M059J (cell line): ENCODE results near the gene COL23A1. TPM values are rescaled to one million over a fixed set of nuclear protein-coding genes. Genes with fewer than 3 reads are reported as not detected.
"Not testable (repeated sequence)": the region's sequence is repeated elsewhere in the genome, so short reads cannot be mapped to it uniquely, and the experiment has no call there.

Experiments used
- DNase-seq: peaks from one replicate; pipeline ENCODE4 v3.0.0-alpha.2; 2012; ENCODE audit warnings: low read depth
- total RNA-seq: library from RNA; depleted of rRNA; stranded (reverse); fragments of >200 nt; shearing (Covaris generic); gene quantifications from 2 replicates; pipeline ENCODE4 v1.2.3, GENCODE V29; 2014

COL23A1 gene
- total RNA-seq, 1 experiment from 2014 or later: not detected

DNA sequence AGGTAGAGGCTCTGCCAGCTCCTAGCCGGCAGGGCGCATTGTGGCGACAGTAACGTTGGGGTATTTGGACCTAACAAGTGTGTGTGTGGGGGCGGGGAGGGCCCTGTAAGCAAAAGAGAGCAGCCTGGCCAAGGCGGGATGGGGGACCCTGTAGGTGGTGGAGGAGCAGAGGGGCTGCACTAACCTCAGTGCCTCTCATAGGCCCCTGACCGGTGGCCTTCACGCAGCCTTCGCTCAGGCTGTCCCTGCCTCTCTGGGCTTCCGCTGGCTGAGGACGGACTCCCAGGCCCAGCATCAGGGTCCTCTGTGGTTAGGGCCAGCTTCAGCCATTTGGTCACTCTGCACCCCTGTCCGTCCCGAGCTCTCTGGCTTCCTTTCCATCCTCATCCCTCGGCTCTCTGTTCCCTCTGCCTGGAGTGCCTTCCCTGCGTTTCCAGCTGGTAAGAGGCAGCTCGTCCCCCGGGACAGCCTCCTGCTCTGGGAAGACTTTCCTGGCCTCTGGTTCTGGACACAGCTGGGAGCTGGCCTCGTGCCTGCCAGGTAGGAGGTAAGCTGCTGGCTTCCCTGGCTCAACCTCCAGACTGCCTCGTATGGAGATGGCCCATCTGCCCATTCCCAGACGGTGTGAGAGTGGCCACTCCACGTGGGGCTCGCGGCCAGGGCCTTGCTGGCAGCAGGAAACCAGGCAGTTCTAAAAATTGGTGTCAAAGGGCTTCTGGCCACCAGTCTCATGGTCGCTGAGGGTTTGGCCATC is 318.3 kb downstream of the COL23A1 start:
- no peak for DNase-seq

DNA sequence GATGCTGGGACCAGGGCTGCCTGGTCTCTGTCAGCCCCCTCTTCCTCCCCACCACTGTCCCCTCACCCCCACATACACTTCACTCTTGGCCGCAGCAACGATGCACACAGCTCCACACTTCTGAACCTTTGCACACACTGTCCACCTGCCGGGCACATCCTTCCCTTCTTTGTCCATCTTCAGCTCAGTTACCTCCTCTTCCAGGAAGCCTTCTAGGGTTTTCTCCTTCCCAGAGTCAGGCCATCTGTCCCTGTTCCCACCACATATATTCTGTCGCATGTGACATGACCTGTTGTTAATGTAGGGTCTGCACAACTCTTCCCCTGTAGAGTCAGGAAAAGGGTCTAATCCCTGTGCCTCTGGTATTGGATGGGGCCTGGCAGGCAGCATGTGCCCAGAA is 319.0 kb downstream of the COL23A1 start:
- no peak for DNase-seq

DNA sequence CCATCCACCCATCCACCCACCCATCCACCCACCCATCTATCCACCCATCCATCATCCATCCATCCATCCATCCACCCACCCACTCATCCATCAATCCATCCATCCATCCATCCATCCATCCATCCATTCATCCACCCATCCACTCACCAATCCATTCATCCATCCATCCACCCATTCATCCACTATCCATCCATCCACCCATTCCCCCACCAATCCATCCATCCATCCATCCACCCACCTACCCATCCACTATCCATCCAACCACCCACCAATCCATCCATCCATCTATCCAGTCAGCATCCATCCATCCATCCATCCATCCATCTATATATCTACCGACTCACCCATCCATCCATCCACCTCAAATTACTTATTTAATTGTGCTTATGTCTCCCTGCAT is 320.7 kb downstream of the COL23A1 start:
- no peak for DNase-seq

DNA sequence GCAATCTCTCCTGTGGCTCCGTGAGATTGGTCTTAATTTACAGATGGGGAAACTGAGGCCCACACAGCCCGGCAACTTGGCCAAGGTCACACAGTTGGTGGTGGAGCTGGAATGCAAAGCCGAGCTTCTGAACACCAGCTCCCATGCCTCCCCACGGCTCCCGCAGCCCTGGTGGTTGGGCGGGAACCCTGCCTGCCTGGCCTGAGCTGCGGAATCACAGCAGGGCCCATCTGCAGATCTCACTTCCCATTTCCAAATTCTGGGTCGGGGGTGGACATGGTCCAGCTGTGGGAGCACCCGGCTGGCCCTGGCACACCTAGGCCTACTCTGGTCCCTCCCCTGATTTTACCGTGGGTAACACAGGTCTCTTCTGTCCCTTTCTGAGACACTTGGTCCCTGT is 322.3 kb downstream of the COL23A1 start:
- DNase-seq: no peak

DNA sequence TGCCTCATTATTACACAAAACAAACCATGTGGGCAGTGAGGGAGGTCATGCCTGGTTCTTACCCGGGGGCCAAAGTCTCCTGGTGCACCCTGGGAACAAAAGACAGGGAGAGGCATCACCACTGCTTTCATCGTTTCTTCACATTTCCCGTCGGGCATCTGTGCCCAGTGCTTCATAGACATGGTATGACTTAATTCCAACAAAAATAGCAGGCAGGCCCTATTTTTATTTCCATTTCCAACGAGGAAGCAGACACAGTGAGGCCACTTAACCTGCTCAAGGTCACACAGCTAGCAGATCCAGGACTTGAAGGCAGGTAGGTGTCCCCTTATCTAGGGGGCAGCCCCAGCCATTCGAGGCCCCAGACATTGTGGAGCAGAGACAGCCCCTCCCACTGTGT is 322.9 kb downstream of the COL23A1 start:
- DNase-seq: no peak

DNA sequence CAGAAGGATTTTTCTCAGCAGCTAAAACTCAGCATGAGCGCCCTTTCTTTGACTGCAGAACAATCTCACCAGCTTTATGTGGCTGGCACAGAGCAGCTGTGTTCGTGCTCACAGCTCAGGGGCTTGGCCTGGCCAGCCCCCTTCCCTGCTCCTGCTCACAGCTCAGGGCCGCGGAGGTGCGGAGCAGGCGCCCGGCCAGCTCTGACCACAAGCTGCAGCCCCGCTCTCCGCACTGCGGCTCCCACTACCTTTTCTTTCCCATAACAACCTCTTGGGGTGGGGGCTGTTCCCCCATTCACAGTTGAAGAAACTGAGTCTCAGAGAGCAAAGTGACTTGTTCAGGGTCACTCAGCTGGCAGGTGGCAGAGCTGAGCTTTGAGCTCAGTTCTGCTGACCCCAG is 323.6 kb downstream of the COL23A1 start:
- no peak for DNase-seq

DNA sequence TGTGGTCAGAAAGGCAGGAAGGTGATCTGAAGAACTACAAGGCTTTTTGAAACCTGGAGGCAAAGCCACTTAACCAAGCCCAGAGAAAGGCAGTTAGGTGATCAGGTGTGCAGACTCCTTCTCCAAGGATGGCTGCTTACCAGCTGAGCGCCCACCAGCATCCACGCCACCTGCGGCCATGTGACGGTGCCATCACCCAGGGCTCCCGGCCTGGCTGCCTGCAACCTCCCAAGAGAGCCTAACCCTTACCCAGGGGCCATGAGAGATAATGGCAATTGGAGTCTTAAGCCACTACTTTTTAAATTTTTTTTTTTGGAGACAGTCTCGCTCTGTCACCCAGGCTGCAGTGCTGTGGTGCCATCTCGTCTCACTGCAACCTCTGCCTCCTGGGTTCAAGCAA is 324.4 kb downstream of the COL23A1 start:
- no peak for DNase-seq

DNA sequence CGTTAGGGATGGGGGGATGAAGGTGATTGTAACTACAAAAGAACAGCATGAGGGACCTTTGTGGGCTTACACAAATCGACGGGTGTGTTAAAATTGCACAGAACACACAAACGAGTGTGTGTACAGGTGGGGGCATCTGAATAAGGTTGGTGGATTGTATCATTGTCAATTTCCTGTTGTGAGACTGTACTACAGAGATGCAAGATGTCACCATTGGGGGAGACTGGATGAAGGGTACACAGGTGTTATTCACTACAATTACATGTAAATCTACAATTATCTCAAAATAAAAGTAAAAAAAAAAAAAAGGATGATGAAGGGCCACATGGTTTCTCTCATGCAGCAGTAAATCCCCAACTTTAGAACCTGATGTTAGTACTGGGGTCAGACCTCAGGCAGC is 326.1 kb downstream of the COL23A1 start:
- no peak for DNase-seq

DNA sequence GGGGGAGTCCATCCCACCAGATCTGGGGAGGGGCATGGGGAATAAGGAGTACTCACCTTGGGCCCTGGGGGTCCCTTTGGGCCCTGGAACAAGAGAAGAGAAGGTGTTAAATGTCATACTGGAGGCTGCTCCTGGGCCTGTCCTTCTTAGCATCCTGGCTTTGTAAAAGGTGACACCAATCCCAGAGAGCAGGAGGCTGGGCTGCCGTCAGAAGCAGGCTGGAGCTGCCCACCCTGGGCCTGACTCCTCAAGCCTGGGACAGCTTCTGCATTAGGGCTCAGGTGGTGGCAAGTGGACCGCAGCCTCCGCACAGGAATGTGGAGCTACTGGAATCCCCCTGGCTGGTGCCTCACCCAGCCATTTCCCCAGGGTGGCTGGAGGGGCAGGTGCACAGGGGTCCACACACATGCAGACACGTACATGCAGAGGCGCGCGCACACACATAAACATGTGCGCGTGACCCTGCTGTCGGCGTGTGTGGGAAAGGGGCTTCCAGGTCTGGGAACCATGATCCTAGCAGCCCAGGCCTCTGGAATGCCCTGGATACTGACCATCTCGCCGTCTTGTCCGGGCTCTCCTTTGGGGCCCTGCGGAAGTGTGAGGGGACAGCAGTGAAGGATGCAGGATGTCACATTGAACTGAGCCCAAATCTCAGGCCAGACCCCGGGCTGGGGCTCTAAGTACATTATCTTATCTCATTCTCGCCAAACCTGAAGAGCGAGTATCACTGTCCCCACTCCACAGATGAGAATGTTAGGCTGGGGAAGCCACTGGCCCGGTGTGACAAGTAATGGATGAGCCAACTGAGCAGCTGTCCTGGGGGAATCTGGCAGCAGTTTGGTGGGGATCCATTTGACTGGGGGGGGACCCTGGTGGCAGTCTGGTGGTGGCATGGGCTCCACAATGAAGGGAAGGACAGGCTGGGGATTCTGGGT is 328.3 kb downstream of the COL23A1 start:
- no peak for DNase-seq

DNA sequence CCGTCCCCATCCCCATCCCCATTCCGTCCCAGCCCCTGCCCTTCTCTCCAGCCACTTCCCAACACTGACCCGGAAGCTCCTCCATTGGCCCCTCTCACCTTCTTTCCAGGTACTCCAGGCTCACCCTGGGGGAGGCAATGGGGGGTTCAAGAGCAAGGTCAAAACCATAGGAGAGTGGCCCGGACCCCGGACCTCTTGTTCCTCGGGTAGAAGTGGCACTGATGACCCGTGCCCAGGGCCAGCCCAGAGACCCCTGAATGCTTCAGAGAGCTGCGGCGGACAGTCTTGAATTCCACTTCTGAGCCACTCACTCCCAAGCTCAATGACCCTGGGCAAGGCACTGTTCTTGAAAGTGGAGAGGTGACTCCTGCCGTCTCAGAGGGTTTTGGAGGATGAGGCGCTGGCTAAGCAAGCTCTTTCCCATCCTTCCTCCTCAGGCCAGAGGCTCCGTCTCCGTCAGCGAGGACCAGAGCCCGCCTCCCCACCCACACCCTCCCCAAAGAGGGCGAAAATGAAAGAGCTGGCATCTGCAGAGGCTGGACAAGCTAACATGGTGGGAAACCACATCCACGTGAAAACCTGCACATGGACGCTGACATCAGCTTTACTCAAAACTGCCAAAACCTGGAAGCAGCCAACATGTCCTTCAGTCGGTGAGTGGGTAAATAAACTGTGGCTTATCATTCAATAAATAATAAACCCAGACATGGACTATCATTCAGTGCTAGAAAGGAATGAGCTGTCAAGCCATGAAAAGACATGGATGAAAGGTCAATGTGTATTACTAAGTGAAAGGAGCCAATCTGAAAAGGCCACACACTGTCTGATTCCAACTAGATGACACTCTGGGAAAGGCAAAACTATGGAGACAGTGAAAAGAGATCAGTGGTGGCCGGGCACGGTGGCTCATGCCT is 330.3 kb downstream of the COL23A1 start:
- peak; percentile 18 for DNase-seq

DNA sequence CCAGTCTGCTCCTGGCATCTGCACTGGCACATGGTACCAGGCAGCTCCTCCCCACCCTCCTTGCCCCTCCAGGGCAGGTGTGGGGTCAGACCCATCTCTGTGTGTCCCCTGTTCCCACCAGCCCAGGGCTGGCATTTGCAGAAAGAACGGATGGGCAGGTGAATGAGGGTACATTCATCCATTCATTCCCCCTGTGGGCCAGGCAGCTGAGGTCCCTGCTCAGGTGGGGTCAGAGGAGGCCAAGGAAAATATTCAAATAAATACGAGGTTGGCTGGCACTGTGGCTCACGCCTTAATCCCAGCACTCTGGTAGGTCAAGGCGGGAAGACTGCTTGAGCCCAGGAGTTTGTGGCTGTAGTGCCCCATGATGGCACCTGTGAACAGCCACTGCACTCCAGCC is 332.5 kb downstream of the COL23A1 start:
- DNase-seq: no peak

DNA sequence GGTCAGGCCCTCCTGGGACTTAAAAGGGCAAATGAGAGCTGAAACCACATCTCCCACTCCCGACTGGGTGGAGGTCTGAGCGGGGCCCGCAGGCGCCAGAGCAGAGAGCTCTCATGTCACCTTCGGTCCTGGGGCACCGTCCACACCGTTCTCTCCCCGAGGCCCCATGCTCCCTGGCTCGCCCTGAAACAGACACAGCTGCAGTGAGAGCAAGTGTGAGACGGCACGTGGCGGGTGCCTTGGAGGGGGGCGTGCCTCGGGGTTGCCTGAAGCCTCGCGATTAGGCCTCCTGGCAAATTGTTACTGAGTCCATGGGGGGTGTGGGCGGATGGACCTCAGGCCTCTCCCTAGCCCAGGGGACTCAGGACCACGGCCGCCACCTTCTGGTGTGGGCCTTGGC is 333.4 kb downstream of the COL23A1 start:
- no peak for DNase-seq

DNA sequence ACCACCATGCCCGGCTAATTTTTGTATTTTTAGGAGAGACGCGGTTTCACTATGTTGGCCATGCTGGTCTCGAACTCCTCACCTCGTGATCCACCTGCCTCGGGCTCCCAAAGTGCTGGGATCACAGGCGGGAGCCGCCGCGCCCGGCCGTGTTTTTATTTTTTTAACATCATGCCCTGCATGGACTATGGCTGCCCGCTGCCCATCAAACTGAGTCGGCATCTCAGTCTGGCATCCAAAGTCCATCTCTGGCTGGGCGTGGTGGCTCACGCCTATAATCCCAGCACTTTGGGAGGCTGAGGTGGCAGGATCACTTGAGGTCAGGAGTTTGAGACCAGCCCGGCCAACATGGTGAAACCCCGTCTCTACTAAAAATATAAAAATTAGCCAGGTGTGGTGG is 336.6 kb downstream of the COL23A1 start:
- not testable (repeated sequence) for DNase-seq

DNA sequence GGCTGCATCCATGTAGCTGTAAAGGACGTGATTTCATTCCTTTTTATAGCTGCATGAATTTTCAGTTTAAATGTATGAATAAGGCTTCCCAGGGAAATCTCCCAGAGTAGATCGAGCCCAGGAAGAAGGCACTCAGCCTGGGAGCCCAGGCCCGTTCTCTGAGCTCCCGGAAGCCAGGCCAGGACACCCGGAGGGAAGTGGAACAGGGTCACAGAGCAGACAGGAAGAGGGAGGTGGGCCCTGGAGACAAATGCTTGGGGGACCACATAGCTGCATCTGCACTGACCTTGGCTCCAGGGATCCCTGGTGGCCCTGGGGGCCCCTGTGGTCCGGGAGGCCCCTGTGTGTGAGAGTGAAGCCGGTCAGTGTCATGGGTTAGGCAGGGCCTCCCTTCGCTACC is 337.9 kb downstream of the COL23A1 start:
- no peak for DNase-seq

DNA sequence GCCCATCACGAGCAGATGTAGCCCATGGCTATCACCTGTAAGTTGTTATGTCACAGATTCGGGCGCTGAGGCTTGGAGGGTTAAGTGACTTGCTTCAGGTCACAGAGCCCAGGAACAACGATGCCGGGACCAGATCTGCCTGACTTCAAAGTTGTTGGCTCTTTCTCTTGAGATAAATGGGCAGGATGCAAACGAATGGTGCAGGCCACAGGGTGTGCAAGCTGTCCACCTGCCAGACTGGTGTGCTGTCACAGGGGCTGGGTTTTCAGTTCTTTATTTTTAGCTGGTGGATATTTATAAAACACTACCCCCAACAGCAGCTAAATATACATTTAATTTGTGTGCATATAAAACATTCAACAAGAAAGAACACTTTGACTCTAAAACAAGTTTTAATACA is 339.9 kb downstream of the COL23A1 start:
- DNase-seq: no peak

DNA sequence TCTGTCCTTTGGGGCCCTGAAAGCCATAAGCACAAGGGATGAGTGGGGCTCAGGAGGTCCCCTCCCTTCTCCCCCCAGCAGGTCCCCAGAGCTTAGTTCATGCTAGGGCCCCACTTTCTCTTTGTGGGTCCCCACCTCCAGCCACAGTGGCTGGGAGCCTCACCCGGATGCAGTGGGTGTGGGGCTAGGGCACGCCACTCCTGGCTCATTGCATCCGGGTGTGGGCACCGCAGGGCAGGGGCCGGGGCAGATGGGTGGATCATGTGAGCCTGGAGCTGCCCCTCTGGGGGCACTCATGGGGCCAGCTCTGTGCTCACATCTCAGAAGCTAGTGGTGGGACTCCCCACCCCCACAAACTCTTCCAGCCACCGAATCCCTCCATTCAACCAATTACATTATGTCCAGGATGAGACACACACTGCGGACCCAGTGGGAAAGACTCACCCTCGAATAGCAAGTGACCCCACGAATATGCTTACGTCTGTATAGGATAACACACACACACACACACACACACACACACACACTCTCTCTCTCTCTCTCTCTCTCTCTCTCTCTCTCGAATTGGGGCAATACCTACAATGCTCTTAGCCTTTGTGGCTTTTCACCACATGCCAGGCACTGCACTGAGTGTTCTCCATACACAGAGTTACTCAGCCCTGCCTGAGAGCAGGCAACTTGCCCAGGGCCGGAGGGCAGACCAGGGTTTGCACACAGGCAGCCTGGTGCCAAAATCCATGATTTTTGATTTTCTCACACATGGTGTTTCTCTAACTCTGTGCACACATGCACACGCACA is 340.8 kb downstream of the COL23A1 start:
- peak; percentile 81 for DNase-seq

DNA sequence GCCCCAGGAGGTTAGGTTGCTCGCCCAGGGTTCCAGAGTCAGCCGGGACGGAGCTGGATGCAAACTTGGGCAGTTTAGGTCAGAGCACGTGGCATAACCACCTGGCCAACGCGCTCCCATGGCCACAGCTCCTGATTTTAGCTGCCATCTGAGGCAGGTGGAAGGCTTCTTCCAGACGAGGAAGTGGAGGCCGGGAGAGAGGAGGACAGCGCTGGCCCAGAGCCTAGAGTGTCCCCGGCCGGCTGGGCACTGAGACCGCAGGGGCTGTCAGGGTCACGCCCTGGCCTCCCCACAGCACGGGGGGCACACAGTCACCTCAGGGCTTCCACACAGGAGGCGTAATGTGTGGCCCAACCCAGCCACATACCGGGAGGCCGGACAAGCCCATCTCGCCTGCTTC is 341.4 kb downstream of the COL23A1 start:
- no peak for DNase-seq

DNA sequence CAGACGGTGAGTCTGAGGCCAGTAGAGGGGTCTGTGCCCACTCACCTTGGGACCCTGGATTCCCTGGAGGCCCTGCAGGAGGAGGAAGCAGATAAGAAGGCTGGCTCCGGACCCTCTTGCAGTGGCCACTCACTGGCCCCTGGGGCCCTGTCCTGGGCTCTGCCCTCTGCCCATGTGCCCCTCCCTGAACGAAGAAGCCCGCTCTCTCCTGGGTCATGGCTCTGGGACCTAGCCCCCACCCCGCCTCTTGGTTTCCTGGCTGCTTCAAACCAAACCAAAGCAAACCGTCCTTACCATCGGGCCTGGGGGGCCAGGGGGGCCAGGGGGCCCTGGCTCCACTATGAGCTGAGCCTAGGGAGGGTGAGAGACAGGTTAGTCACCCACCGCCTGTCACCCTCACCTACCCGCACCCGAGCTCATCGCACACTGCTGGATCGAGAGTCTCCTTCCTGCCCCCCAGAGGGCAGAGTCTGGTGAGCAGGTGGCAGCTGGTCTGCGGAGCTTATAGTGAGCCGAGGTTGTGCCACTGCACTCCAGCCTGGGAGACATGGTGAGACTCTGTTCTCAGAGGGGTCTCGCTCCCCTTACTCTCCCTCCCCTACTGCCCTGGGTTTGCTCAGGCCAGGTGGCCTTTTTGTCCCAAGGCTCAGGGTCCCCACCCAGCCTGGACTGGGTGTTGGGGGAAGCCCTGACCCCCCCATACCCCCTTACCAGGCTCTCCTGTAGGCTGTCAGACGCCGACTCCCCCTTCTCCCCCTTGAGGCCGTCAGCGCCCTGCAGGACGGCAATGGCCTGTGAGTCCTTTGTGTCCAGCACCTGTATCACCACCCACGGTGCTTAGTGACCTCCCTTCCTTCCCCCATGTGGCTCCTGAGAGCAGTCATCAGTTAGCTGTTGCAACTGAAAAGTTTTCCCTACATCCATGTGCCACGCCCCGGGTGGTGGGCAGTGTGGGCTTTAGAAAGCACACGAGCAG is 342.4 kb downstream of the COL23A1 start:
- no peak for DNase-seq

DNA sequence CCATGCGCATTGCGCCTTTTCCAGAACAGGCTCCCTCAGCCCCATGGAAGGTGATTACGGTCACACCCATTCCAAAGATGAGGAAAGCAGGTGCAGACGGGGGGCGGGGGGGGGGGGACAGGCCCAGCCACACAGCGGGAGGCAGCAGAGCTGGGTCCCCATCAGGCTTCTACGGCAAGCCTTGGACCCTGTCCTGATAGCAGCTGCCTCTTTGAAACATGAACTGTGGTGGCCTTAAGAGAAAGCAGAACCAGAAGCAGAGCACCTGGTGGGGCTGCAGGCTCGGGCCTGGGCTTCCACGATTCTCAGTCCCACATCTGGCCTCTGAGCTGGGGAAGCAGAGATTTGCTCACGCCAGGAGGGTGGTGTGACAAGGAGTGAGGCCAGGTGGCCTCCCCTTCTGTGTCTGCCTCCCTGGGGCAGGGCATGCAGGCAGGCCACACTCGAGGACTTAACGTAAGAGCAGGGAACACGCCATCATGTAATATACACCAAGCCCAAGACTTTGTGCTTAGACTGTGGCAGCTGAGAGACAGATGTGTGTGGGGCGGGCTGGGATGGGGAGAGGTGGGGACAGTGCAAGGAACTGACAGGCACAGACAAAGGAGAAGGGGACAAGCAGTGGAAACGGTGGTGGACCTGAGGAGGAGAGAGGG is 343.4 kb downstream of the COL23A1 start:
- no peak for DNase-seq
